ENCODE results near the gene DIP2C.

DNA sequence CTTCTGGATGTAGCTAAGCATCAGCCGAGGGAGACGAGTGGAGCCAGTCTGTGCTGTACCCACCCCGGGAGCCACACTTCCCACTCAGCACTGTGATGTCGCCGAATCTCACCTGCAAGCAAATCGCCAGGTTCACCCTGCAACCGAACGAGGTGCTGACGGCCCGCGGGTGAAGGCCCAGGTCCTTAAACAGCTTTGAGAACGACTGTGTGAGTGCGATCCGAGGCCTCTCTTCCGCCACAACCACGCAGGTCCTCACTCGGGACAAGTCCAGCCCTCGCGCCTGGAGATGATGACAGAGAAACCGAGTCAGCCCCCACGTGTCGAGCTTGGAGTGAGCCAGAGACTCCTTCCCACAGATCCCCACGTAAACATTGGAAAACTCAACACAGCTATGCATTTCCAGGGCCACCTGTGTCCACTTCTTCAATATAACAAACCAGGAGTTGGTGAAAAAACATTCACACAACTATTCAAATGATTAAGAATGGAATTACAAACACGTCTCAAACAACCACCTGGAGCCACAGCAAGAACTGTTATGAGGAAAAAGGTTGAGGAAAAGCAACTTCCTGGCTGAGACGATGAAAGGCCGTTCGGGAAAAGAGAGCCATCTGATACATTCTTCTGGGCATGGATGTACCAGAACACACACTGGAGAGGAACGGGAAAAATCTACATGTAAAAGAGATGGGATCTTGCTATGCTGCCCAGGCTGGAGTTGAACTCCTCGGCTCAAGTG is 362.4 kb downstream of the DIP2C start:
- TF ChIP-seq POLR2A (IDR thresholded peaks at IDR 0.05) (no peak), POLR2AphosphoS5 (IDR thresholded peaks at IDR 0.05) (no peak)
- TF ChIP-seq, protein P1, sequence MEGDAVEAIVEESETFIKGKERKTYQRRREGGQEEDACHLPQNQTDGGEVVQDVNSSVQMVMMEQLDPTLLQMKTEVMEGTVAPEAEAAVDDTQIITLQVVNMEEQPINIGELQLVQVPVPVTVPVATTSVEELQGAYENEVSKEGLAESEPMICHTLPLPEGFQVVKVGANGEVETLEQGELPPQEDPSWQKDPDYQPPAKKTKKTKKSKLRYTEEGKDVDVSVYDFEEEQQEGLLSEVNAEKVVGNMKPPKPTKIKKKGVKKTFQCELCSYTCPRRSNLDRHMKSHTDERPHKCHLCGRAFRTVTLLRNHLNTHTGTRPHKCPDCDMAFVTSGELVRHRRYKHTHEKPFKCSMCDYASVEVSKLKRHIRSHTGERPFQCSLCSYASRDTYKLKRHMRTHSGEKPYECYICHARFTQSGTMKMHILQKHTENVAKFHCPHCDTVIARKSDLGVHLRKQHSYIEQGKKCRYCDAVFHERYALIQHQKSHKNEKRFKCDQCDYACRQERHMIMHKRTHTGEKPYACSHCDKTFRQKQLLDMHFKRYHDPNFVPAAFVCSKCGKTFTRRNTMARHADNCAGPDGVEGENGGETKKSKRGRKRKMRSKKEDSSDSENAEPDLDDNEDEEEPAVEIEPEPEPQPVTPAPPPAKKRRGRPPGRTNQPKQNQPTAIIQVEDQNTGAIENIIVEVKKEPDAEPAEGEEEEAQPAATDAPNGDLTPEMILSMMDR (IDR thresholded peaks at IDR 0.05) = no peak
